Activated naive CD8-positive, alpha-beta T cell treated with anti-CD3 and anti-CD28 coated beads, Interleukin-2, amount 50 U/mL, for 24 hours (primary cell): ENCODE data around the gene CCNI.
A peak's percentile ranks its signal among the peaks of the same experiment; 100 is the strongest.
"Not testable (repeated sequence)": the region's sequence is repeated elsewhere in the genome, so short reads cannot be mapped to it uniquely, and the experiment has no call there.

Experiments used
- ATAC-seq: fragments of 150-1000 bp; cut with Tn5 transposase; one replicate; pipeline ENCODE4 v1.10.0; 2021
- DNase-seq: peaks from one replicate; pipeline ENCODE4 v3.0.0; 2021
- H3K27ac Mint-ChIP-seq: one replicate; pipeline ENCODE4 v1.8.0; 2021; ENCODE audit warnings: mild to moderate bottlenecking, mixed read lengths
- H3K27me3 Mint-ChIP-seq: one replicate; pipeline ENCODE4 v1.8.0; 2021; ENCODE audit warnings: mixed read lengths
- H3K36me3 Mint-ChIP-seq: one replicate; pipeline ENCODE4 v1.8.0; 2021; ENCODE audit warnings: low read depth, mixed read lengths
- H3K4me1 Mint-ChIP-seq: one replicate; pipeline ENCODE4 v1.8.0; 2021; ENCODE audit warnings: mixed read lengths
- H3K4me3 Mint-ChIP-seq: one replicate; pipeline ENCODE4 v1.8.0; 2021; ENCODE audit warnings: mild to moderate bottlenecking, moderate library complexity, mixed read lengths
- H3K9me3 Mint-ChIP-seq: one replicate; pipeline ENCODE4 v1.8.0; 2021; ENCODE audit warnings: mixed read lengths

The CCNI gene

GRCh38 chr4:77073106-77073809 lies 2.5 kb downstream of the CCNI start:
- Mint-ChIP-seq H3K4me3 (no peak overlapping the region), H3K27me3 (peaks cover 6% of the 10 kb centered on the region), H3K27ac (no peak overlapping the region), H3K4me1 (peaks cover 65% of the 10 kb centered on the region), H3K9me3 (no peaks in the 10 kb centered on the region), H3K36me3 (peaks cover 38% of the 10 kb centered on the region)
- no peak for DNase-seq
- no peak for ATAC-seq

GRCh38 chr4:77072195-77072753 lies 3.5 kb downstream of the CCNI start:
- no peak for ATAC-seq
- peaks cover 37% of the 10 kb centered on the region for H3K36me3 Mint-ChIP-seq
- no peak for DNase-seq
- H3K27me3 Mint-ChIP-seq = peaks cover 6% of the 10 kb centered on the region
- peaks cover 61% of the 10 kb centered on the region for H3K4me1 Mint-ChIP-seq
- peak overlapping the region; percentile 58 for H3K4me3 Mint-ChIP-seq
- H3K9me3 Mint-ChIP-seq = no peaks in the 10 kb centered on the region
- H3K27ac Mint-ChIP-seq = peak overlapping the region; percentile 73

GRCh38 chr4:77069514-77069913 lies 6.3 kb downstream of the CCNI start:
- H3K4me3 Mint-ChIP-seq = peak overlapping the region; percentile 46
- H3K27ac Mint-ChIP-seq = peak overlapping the region; percentile 68
- H3K36me3 Mint-ChIP-seq = peaks cover 42% of the 10 kb centered on the region
- H3K27me3 Mint-ChIP-seq, DNase-seq, H3K9me3 Mint-ChIP-seq: not testable (repeated sequence)
- ATAC-seq = peak; percentile 51
- H3K4me1 Mint-ChIP-seq = peaks cover 51% of the 10 kb centered on the region

- DNase-seq (no peak), ATAC-seq (no peak)
- peaks cover 36% of the 10 kb centered on the region for H3K4me1 Mint-ChIP-seq
- H3K9me3 Mint-ChIP-seq = no peaks in the 10 kb centered on the region
- H3K27ac Mint-ChIP-seq = no peak overlapping the region
- H3K4me3 Mint-ChIP-seq = no peak overlapping the region
- peaks cover 54% of the 10 kb centered on the region for H3K36me3 Mint-ChIP-seq
- H3K27me3 Mint-ChIP-seq = no peaks in the 10 kb centered on the region
Observed at GRCh38 chr4:77065382-77065781, 10.4 kb downstream of the CCNI start.

GRCh38 chr4:77062856-77063255 lies 12.9 kb downstream of the CCNI start:
- no peaks in the 10 kb centered on the region for H3K9me3 Mint-ChIP-seq
- peaks cover 14% of the 10 kb centered on the region for H3K4me1 Mint-ChIP-seq
- DNase-seq = no peak
- no peak overlapping the region for H3K27ac Mint-ChIP-seq
- H3K27me3 Mint-ChIP-seq = no peaks in the 10 kb centered on the region
- H3K36me3 Mint-ChIP-seq = peaks cover 57% of the 10 kb centered on the region
- H3K4me3 Mint-ChIP-seq = no peak overlapping the region
- ATAC-seq = no peak

- no peaks in the 10 kb centered on the region for H3K9me3 Mint-ChIP-seq
- peaks cover 62% of the 10 kb centered on the region for H3K36me3 Mint-ChIP-seq
- peak overlapping the region; percentile 64 for H3K27ac Mint-ChIP-seq
Observed at GRCh38 chr4:77052352-77052751, 23.4 kb downstream of the CCNI start.

GRCh38 chr4:77050962-77051361 lies 24.8 kb downstream of the CCNI start:
- no peak overlapping the region for H3K27ac Mint-ChIP-seq
- no peaks in the 10 kb centered on the region for H3K27me3 Mint-ChIP-seq
- ATAC-seq = no peak
- DNase-seq = no peak
- no peaks in the 10 kb centered on the region for H3K9me3 Mint-ChIP-seq
- H3K4me3 Mint-ChIP-seq = no peak overlapping the region
- H3K4me1 Mint-ChIP-seq = no peaks in the 10 kb centered on the region
- H3K36me3 Mint-ChIP-seq = peaks cover 63% of the 10 kb centered on the region

More at GRCh38 chr4:77052352-77052751, 23.4 kb downstream of the CCNI start:
- H3K27me3 Mint-ChIP-seq = no peaks in the 10 kb centered on the region
- no peaks in the 10 kb centered on the region for H3K4me1 Mint-ChIP-seq
- DNase-seq (peak; percentile 72), ATAC-seq (no peak)
- H3K4me3 Mint-ChIP-seq = no peak overlapping the region

- Mint-ChIP-seq H3K9me3 (no peaks in the 10 kb centered on the region), H3K36me3 (peaks cover 44% of the 10 kb centered on the region), H3K27me3 (no peaks in the 10 kb centered on the region), H3K4me3 (no peak overlapping the region), H3K4me1 (peaks cover 9% of the 10 kb centered on the region), H3K27ac (no peak overlapping the region)
- DNase-seq (no peak), ATAC-seq (peak; percentile 39)
Observed at GRCh38 chr4:77047037-77047436, 28.8 kb downstream of the CCNI start.

- Mint-ChIP-seq H3K36me3 (peaks cover 33% of the 10 kb centered on the region), H3K9me3 (no peaks in the 10 kb centered on the region), H3K27me3 (no peaks in the 10 kb centered on the region), H3K27ac (no peak overlapping the region), H3K4me1 (peaks cover 14% of the 10 kb centered on the region), H3K4me3 (no peak overlapping the region)
- DNase-seq (no peak), ATAC-seq (no peak)
Observed at GRCh38 chr4:77045490-77045889, 30.3 kb downstream of the CCNI start.

- no peak overlapping the region for H3K4me3 Mint-ChIP-seq
- H3K9me3 Mint-ChIP-seq = no peaks in the 10 kb centered on the region
- DNase-seq (no peak), ATAC-seq (peak; percentile 41)
- no peak overlapping the region for H3K27ac Mint-ChIP-seq
- H3K36me3 Mint-ChIP-seq = peaks cover 32% of the 10 kb centered on the region
- no peaks in the 10 kb centered on the region for H3K27me3 Mint-ChIP-seq
- H3K4me1 Mint-ChIP-seq = peaks cover 14% of the 10 kb centered on the region
Observed at GRCh38 chr4:77044461-77045150, 31.2 kb downstream of the CCNI start.

GRCh38 chr4:77043507-77044136 lies 32.2 kb downstream of the CCNI start:
- DNase-seq (no peak), ATAC-seq (no peak)
- no peak overlapping the region for H3K27ac Mint-ChIP-seq
- no peaks in the 10 kb centered on the region for H3K9me3 Mint-ChIP-seq
- no peaks in the 10 kb centered on the region for H3K27me3 Mint-ChIP-seq
- H3K4me3 Mint-ChIP-seq = no peak overlapping the region
- peaks cover 14% of the 10 kb centered on the region for H3K4me1 Mint-ChIP-seq
- peaks cover 31% of the 10 kb centered on the region for H3K36me3 Mint-ChIP-seq

GRCh38 chr4:77040854-77041725 lies 34.7 kb downstream of the CCNI start:
- no peak overlapping the region for H3K4me3 Mint-ChIP-seq
- ATAC-seq = no peak
- DNase-seq = no peak
- H3K4me1 Mint-ChIP-seq = peaks cover 16% of the 10 kb centered on the region
- H3K27ac Mint-ChIP-seq = peak overlapping the region; percentile 25
- H3K27me3 Mint-ChIP-seq = no peaks in the 10 kb centered on the region
- H3K36me3 Mint-ChIP-seq = peaks cover 25% of the 10 kb centered on the region
- no peaks in the 10 kb centered on the region for H3K9me3 Mint-ChIP-seq

- H3K4me1 Mint-ChIP-seq = peaks cover 16% of the 10 kb centered on the region
- no peaks in the 10 kb centered on the region for H3K9me3 Mint-ChIP-seq
- H3K4me3 Mint-ChIP-seq = no peak overlapping the region
- no peak for DNase-seq
- H3K36me3 Mint-ChIP-seq = peaks cover 29% of the 10 kb centered on the region
- H3K27ac Mint-ChIP-seq = no peak overlapping the region
- no peaks in the 10 kb centered on the region for H3K27me3 Mint-ChIP-seq
- no peak for ATAC-seq
Observed at GRCh38 chr4:77040270-77040669, 35.5 kb downstream of the CCNI start.

GRCh38 chr4:77039796-77040195 lies 36.0 kb downstream of the CCNI start:
- DNase-seq (no peak), ATAC-seq (no peak)
- H3K27me3 Mint-ChIP-seq = no peaks in the 10 kb centered on the region
- no peaks in the 10 kb centered on the region for H3K9me3 Mint-ChIP-seq
- peaks cover 33% of the 10 kb centered on the region for H3K36me3 Mint-ChIP-seq
- H3K4me1 Mint-ChIP-seq = peaks cover 13% of the 10 kb centered on the region
- no peak overlapping the region for H3K27ac Mint-ChIP-seq
- no peak overlapping the region for H3K4me3 Mint-ChIP-seq
